Measurements from ENCODE around the gene TICAM2.

DNA sequence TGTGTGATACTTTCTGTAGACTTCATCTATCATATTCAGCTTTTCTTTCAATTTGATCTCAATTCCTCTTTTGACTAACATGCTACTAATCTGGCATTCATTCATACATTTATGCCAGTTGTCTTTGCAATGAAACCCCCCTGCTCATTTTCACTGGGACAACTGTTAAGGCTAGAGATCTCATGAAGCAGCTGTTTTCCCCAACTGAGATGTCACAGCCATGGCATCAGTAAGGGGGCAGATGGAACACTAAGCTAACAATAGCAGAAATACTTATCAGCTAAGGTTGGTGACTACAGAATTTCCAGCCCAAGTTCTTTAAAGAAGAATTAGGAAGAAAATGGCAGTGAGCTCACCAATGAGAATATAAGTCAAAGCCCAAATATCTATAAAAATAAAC, 14.2 kb upstream of the TICAM2 start:
- TF ChIP-seq, protein P1, sequence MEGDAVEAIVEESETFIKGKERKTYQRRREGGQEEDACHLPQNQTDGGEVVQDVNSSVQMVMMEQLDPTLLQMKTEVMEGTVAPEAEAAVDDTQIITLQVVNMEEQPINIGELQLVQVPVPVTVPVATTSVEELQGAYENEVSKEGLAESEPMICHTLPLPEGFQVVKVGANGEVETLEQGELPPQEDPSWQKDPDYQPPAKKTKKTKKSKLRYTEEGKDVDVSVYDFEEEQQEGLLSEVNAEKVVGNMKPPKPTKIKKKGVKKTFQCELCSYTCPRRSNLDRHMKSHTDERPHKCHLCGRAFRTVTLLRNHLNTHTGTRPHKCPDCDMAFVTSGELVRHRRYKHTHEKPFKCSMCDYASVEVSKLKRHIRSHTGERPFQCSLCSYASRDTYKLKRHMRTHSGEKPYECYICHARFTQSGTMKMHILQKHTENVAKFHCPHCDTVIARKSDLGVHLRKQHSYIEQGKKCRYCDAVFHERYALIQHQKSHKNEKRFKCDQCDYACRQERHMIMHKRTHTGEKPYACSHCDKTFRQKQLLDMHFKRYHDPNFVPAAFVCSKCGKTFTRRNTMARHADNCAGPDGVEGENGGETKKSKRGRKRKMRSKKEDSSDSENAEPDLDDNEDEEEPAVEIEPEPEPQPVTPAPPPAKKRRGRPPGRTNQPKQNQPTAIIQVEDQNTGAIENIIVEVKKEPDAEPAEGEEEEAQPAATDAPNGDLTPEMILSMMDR (IDR thresholded peaks at IDR 0.05): no peak
- no peak for TF ChIP-seq POLR2A (IDR thresholded peaks at IDR 0.05)
- TF ChIP-seq POLR2AphosphoS5 (IDR thresholded peaks at IDR 0.05): no peak
